ENCODE results near the gene SLC1A2.

Gene SLC1A2

DNA sequence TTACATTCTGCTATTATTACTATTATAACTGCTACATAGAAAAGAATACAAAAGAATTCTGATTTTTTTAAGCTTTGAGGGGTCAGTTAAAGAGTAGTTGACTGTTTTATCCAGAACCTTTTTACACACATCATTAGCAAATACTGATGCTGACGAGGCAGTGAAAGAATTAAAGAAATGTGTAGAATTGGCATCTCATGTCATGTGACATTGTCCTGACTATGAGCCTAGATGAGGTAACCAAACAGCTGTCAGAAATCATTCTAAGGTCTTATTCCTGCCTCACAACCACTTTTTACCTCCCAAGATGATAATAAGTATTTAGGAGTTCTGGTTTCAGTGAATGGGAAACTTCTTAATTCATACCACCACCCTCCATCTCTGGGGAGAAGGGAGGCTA, 121.0 kb downstream of the SLC1A2 start:
- TF ChIP-seq, protein P1, sequence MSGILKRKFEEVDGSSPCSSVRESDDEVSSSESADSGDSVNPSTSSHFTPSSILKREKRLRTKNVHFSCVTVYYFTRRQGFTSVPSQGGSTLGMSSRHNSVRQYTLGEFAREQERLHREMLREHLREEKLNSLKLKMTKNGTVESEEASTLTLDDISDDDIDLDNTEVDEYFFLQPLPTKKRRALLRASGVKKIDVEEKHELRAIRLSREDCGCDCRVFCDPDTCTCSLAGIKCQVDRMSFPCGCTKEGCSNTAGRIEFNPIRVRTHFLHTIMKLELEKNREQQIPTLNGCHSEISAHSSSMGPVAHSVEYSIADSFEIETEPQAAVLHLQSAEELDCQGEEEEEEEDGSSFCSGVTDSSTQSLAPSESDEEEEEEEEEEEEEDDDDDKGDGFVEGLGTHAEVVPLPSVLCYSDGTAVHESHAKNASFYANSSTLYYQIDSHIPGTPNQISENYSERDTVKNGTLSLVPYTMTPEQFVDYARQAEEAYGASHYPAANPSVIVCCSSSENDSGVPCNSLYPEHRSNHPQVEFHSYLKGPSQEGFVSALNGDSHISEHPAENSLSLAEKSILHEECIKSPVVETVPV (CRISPR knock-in tag; IDR thresholded peaks at IDR 0.05) = no peak
- TF ChIP-seq PATZ1 (CRISPR knock-in tag; IDR thresholded peaks at IDR 0.05; ENCODE audit: borderline replicate concordance) = no peak
- no peak for TF ChIP-seq ARNTL (CRISPR knock-in tag; IDR thresholded peaks at IDR 0.05; ENCODE audit: borderline replicate concordance, low read depth)
- TF ChIP-seq BACH2 (CRISPR knock-in tag; IDR thresholded peaks at IDR 0.05; ENCODE audit: borderline replicate concordance) = no peak
- TF ChIP-seq ZFP3 (CRISPR knock-in tag; IDR thresholded peaks at IDR 0.05) = no peak
- TF ChIP-seq TOX (CRISPR knock-in tag; IDR thresholded peaks at IDR 0.05; ENCODE audit: borderline replicate concordance) = no peak
- TF ChIP-seq SNAI2 (CRISPR knock-in tag; IDR thresholded peaks at IDR 0.05) = no peak
- TF ChIP-seq RARB (CRISPR knock-in tag; IDR thresholded peaks at IDR 0.05) = no peak
- ATAC-seq = no peak

- TF ChIP-seq ZC3H10 (CRISPR knock-in tag; IDR thresholded peaks at IDR 0.05) = no peak
- TF ChIP-seq ZFP3 (CRISPR knock-in tag; IDR thresholded peaks at IDR 0.05) = no peak
- TF ChIP-seq RARB (CRISPR knock-in tag; IDR thresholded peaks at IDR 0.05) = no peak
- TF ChIP-seq, protein P2, sequence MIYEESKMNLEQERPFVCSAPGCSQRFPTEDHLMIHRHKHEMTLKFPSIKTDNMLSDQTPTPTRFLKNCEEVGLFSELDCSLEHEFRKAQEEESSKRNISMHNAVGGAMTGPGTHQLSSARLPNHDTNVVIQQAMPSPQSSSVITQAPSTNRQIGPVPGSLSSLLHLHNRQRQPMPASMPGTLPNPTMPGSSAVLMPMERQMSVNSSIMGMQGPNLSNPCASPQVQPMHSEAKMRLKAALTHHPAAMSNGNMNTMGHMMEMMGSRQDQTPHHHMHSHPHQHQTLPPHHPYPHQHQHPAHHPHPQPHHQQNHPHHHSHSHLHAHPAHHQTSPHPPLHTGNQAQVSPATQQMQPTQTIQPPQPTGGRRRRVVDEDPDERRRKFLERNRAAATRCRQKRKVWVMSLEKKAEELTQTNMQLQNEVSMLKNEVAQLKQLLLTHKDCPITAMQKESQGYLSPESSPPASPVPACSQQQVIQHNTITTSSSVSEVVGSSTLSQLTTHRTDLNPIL (CRISPR knock-in tag; IDR thresholded peaks at IDR 0.05; ENCODE audit: low read depth) = no peak
- TF ChIP-seq CSDC2 (CRISPR knock-in tag; IDR thresholded peaks at IDR 0.05) = no peak
- TF ChIP-seq TOX (CRISPR knock-in tag; IDR thresholded peaks at IDR 0.05; ENCODE audit: borderline replicate concordance) = no peak
- no peak for ATAC-seq
These were observed 123.6 kb downstream of the SLC1A2 start for GRCh38 chr11:35295751-35296150.

- TF ChIP-seq, protein P1 (CRISPR knock-in tag; IDR thresholded peaks at IDR 0.05) = no peak
- TF ChIP-seq BACH2 (CRISPR knock-in tag; IDR thresholded peaks at IDR 0.05; ENCODE audit: borderline replicate concordance) (no peak), TOX (CRISPR knock-in tag; IDR thresholded peaks at IDR 0.05; ENCODE audit: borderline replicate concordance) (no peak), ZFP30 (CRISPR knock-in tag; IDR thresholded peaks at IDR 0.05) (no peak), ESRRG (CRISPR knock-in tag; IDR thresholded peaks at IDR 0.05) (no peak), GLIS3 (CRISPR knock-in tag; IDR thresholded peaks at IDR 0.05) (no peak), ZC3H10 (CRISPR knock-in tag; IDR thresholded peaks at IDR 0.05) (no peak)
- ATAC-seq = no peak
These were observed 125.7 kb downstream of the SLC1A2 start for GRCh38 chr11:35293699-35294098.

DNA sequence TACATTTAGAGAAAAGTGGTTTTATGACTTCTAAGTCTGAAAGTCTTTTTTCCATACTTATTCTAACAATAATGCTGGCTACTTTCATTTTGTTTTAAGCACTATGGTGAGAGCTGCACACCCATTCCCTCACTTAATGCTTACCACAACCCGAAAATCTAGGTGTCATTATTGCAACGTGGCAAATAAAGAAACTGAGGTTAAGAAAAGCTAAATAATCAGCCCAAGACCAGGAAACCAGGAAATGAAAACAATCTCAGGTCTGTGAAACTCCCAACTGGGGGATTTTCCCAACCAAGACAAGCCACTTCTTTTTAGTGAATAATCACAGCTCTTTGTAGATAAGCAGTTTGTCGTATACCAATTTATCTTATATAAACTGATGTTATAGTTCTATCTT, 126.3 kb downstream of the SLC1A2 start:
- no peak for ATAC-seq
- TF ChIP-seq SNAI2 (CRISPR knock-in tag; IDR thresholded peaks at IDR 0.05) = no peak
- TF ChIP-seq CSDC2 (CRISPR knock-in tag; IDR thresholded peaks at IDR 0.05) = no peak
- no peak for TF ChIP-seq POU6F1 (CRISPR knock-in tag; IDR thresholded peaks at IDR 0.05; ENCODE audit: borderline replicate concordance, low read depth)
- no peak for TF ChIP-seq ISL1 (CRISPR knock-in tag; IDR thresholded peaks at IDR 0.05)
- TF ChIP-seq, protein P2 (CRISPR knock-in tag; IDR thresholded peaks at IDR 0.05; ENCODE audit: low read depth) = no peak
- TF ChIP-seq RARB (CRISPR knock-in tag; IDR thresholded peaks at IDR 0.05) = no peak
- TF ChIP-seq PPARA (CRISPR knock-in tag; IDR thresholded peaks at IDR 0.05; ENCODE audit: borderline replicate concordance) = no peak
- no peak for TF ChIP-seq ZFP30 (CRISPR knock-in tag; IDR thresholded peaks at IDR 0.05)
- TF ChIP-seq ZFP3 (CRISPR knock-in tag; IDR thresholded peaks at IDR 0.05) = no peak
- TF ChIP-seq ARNTL (CRISPR knock-in tag; IDR thresholded peaks at IDR 0.05; ENCODE audit: borderline replicate concordance, low read depth) = no peak
- TF ChIP-seq PATZ1 (CRISPR knock-in tag; IDR thresholded peaks at IDR 0.05; ENCODE audit: borderline replicate concordance) = no peak
- TF ChIP-seq TOX (CRISPR knock-in tag; IDR thresholded peaks at IDR 0.05; ENCODE audit: borderline replicate concordance) = no peak
- no peak for TF ChIP-seq ZNF565 (CRISPR knock-in tag; conservative IDR thresholded peaks at IDR 0.05; ENCODE audit: low read depth)
- TF ChIP-seq, protein P1 (CRISPR knock-in tag; IDR thresholded peaks at IDR 0.05) = no peak
- no peak for TF ChIP-seq BACH2 (CRISPR knock-in tag; IDR thresholded peaks at IDR 0.05; ENCODE audit: borderline replicate concordance)
- no peak for TF ChIP-seq ESRRG (CRISPR knock-in tag; IDR thresholded peaks at IDR 0.05)

All from SK-N-SH treated with all-trans-retinoic acid at 6 μM for 48 hours (cell line).